ENCODE measurements around the gene C10orf71. TPM values are rescaled to one million over a fixed set of nuclear protein-coding genes. Genes with fewer than 3 reads are reported as not detected.

The C10orf71 gene
- total and polyA plus RNA-seq, 2 of the 8 experiments (the other 6 are each of a cell fraction or from before 2014, with no cell fraction given), result not detected

GRCh38 chr10:49254556-49255318 lies 44.2 kb upstream of the C10orf71 start:
- peaks cover 4% of the 10 kb centered on the region for H3K23me2 ChIP-seq (ENCODE audit: low read depth, low read length)
- no peak overlapping the region for H2BK20ac ChIP-seq (ENCODE audit: low read length)

More at GRCh38 chr10:49254556-49255318, 44.2 kb upstream of the C10orf71 start:
- H4K20me1 ChIP-seq (replicated peaks in 1 of 2; ENCODE audit: control insufficient read depth in 1 of 2, insufficient read depth in 2 of 2, low read length in 2 of 2), result no peaks in the 10 kb centered on the region
- ChIA-PET POLR2A (ENCODE audit: partially characterized antibody) (no interaction called here), CTCF (ENCODE audit: partially characterized antibody) (interaction anchor here (1.0 to 1.8 kb wide), 2 partner anchors 17 to 597 kb away, joined by 3 to 6 read pairs; no protein-coding TSS in a partner anchor)
- H3K27me3 ChIP-seq (replicated peaks in 1 of 4; ENCODE audit: control insufficient read depth in 3 of 4, extremely low read depth in 1 of 4, insufficient read depth in 3 of 4, low read length in 3 of 4), result no peaks in the 10 kb centered on the region; a peak in 1 of 7 replicates
- no peak overlapping the region for H2BK15ac ChIP-seq (ENCODE audit: low read length)
- no peak overlapping the region for H3K4ac ChIP-seq (replicated peaks; ENCODE audit: insufficient read length, low read depth, low read length)
- no peak overlapping the region for H3K56ac ChIP-seq (replicated peaks; ENCODE audit: insufficient read length, low read depth, low read length)
- FAIRE-seq (no peak), DNase-seq (ENCODE audit: low read depth in 1 of 2, low spot score in 2 of 2) (no peak)
- no peak overlapping the region for H3K4me2 ChIP-seq (ENCODE audit: insufficient read depth in 1 of 2, low read depth in 2 of 2, low read length in 2 of 2)
- no peak overlapping the region for H2BK12ac ChIP-seq (ENCODE audit: low read depth, low read length)
- H3K27ac ChIP-seq (ENCODE audit: low read depth, low read length), result no peak overlapping the region
- no peak overlapping the region for H3K14ac ChIP-seq (ENCODE audit: insufficient read length)
- no peak overlapping the region for H4K5ac ChIP-seq (ENCODE audit: insufficient read length, low read depth, low read length)
- no peaks in the 10 kb centered on the region for H3K36me3 ChIP-seq (ENCODE audit: control insufficient read depth in 2 of 4, insufficient read depth in 4 of 4, low read length in 3 of 4)
- no peak overlapping the region for H2AFZ ChIP-seq (ENCODE audit: low read length)
- H2AK5ac ChIP-seq (ENCODE audit: low read depth, low read length), result no peak overlapping the region
- WGBS, 2 experiments (ENCODE audit: extremely low coverage in 1 of 2, insufficient coverage in 1 of 2, insufficient read length in 1 of 2, insufficient replicate concordance in 2 of 2, low coverage in 1 of 2, low lambda C conversion rate in 2 of 2, missing lambda C conversion rate in 1 of 2), result 75% methylated on average over 13 of the region's 14 CpGs; no CpG with 5 or more reads in 1 of the 2 experiments
- H3K4me1 ChIP-seq (replicated peaks in 1 of 4; ENCODE audit: control insufficient read depth in 3 of 4, insufficient read depth in 4 of 4, low read length in 3 of 4), result peaks cover 0 to 3% (median 0%) of the 10 kb centered on the region in 4 experiments; a peak in 1 of 7 replicates
- H3K9ac ChIP-seq (replicated peaks in 1 of 4; ENCODE audit: extremely low read depth in 1 of 4, low read depth in 3 of 4, low read length in 3 of 4), result no peak overlapping the region
- TF ChIP-seq KDM1A (IDR thresholded peaks at IDR 0.05; ENCODE audit: borderline replicate concordance, low read length) (no peak), TAF1 (IDR thresholded peaks at IDR 0.05; ENCODE audit: low read depth, low read length) (no peak), CEBPB (IDR thresholded peaks at IDR 0.05; ENCODE audit: low read depth, low read length) (no peak), CREB1 (IDR thresholded peaks at IDR 0.05) (no peak), GABPA (IDR thresholded peaks at IDR 0.05; ENCODE audit: borderline replicate concordance, insufficient read depth, low read length) (no peak), EZH2 (IDR thresholded peaks at IDR 0.05; ENCODE audit: low read depth, low read length, severe bottlenecking) (no peak), SIN3A (conservative IDR thresholded peaks at IDR 0.05 in 1 of 2, IDR thresholded peaks at IDR 0.05 in 1 of 2; ENCODE audit: low read depth in 1 of 2, low read length in 2 of 2) (no peak), RBBP5 (IDR thresholded peaks at IDR 0.05; ENCODE audit: borderline replicate concordance, low read depth, low read length) (no peak), JUND (IDR thresholded peaks at IDR 0.05; ENCODE audit: low read length) (no peak)
- H3K9me3 ChIP-seq (ENCODE audit: insufficient read depth in 2 of 2, low read depth in 1 of 2, low read length in 1 of 2), result no peaks in the 10 kb centered on the region
- H3K18ac ChIP-seq (ENCODE audit: extremely low read depth, low read length), result no peak overlapping the region
- no peaks in the 10 kb centered on the region for H3K79me2 ChIP-seq (ENCODE audit: control insufficient read depth in 1 of 2, insufficient read depth in 2 of 2, low read length in 2 of 2)
- no peak overlapping the region for H2BK5ac ChIP-seq (ENCODE audit: low read depth, low read length)
- H3K23ac ChIP-seq (ENCODE audit: insufficient read length), result no peak overlapping the region
- no peak overlapping the region for H3K4me3 ChIP-seq (ENCODE audit: extremely low read depth in 1 of 4, insufficient read depth in 2 of 4, low read depth in 3 of 4, low read length in 4 of 4)
- no peaks in the 10 kb centered on the region for H3K79me1 ChIP-seq (ENCODE audit: low read depth, low read length)
- no peak overlapping the region for H4K8ac ChIP-seq (ENCODE audit: extremely low read depth, insufficient read depth, low read length)
- no peak overlapping the region for H4K91ac ChIP-seq (replicated peaks; ENCODE audit: insufficient read length, low read length)
- no peak overlapping the region for H2BK120ac ChIP-seq (replicated peaks; ENCODE audit: low read depth, low read length)
